ENCODE data around the gene BBS9. TPM values are rescaled to one million over a fixed set of nuclear protein-coding genes. Genes with fewer than 3 reads are reported as not detected.
"Not testable (repeated sequence)": the region's sequence is repeated elsewhere in the genome, so short reads cannot be mapped to it uniquely, and the experiment has no call there.

The BBS9 gene
- total and polyA plus RNA-seq, 2 of the 4 experiments (the other 2 are of a cell fraction) = 7.9 to 9.5 TPM

DNA sequence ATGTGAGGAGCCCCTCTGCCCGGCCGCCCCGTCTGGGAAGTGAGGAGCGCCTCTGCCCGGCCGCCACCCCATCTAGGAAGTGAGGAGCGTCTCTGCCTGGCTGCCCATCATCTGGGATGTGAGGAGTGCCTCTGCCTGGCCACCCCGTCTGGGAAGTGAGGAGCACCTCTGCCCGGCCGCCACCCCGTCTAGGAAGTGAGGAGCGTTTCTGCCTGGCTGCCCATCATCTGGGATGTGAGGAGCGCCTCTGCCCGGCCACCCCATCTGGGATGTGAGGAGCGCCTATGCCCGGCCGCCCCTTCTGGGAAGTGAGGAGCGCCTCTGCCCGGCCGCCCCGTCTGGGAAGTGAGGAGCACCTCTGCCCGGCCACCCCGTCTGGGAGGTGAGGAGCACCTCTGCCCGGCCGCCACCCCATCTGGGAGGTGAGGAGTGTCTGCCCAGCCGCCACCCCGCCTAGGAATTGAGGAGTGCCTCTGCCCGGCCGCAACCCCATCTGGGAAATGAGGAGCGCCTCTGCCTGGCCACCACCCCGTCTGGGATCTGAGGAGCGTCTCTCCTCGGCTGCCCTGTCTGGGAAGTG, 174.7 kb downstream of the BBS9 start:
- H2AFZ ChIP-seq (replicated peaks; ENCODE audit: low read length, poor library complexity); H4K20me1 ChIP-seq (ENCODE audit: insufficient read depth, low read length); H4K91ac ChIP-seq (ENCODE audit: insufficient read depth, low read depth, low read length); H2AK5ac ChIP-seq (ENCODE audit: low read depth, low read length); H3K4ac ChIP-seq (ENCODE audit: low read depth, low read length); H2BK15ac ChIP-seq (ENCODE audit: low read depth, low read length); H3K56ac ChIP-seq (ENCODE audit: extremely low read depth, insufficient read depth, low read length); DNase-seq; H3K18ac ChIP-seq (ENCODE audit: low read depth, low read length); H3K9me3 ChIP-seq (ENCODE audit: control insufficient read depth, insufficient read depth, low read length); H2BK20ac ChIP-seq (ENCODE audit: low read depth, low read length); H2AK9ac ChIP-seq (replicated peaks; ENCODE audit: low read depth, low read length, poor library complexity); H3K4me3 ChIP-seq (ENCODE audit: insufficient read depth, low read depth, low read length); ATAC-seq (ENCODE audit: low read depth); POLR2A ChIA-PET (ENCODE audit: unreplicated experiment); H3K9me1 ChIP-seq (ENCODE audit: insufficient read depth, low read length); H3K4me2 ChIP-seq (ENCODE audit: low read depth, low read length); BruUV-seq (replicated peaks); H3K23ac ChIP-seq (ENCODE audit: low read depth, low read length); H4K8ac ChIP-seq (ENCODE audit: low read depth in 2 of 2, low read length in 2 of 2); H3K79me1 ChIP-seq (ENCODE audit: low read depth in 1 of 2, low read length in 2 of 2); dilution Hi-C loops (cut with HindIII; ENCODE audit: low sequenced_read_pairs, unreplicated experiment); in situ Hi-C loops (cut with MboI; ENCODE audit: low sequenced_read_pairs); H3K9ac ChIP-seq (ENCODE audit: low read depth, low read length); H2BK5ac ChIP-seq (ENCODE audit: low read depth, low read length, poor library complexity, severe bottlenecking); CTCF ChIA-PET; H4K5ac ChIP-seq (ENCODE audit: low read depth, low read length); H3K36me3 ChIP-seq (ENCODE audit: control insufficient read depth, insufficient read depth, low read length); intact Hi-C loops (cut with micrococcal nuclease); H3K27me3 ChIP-seq (ENCODE audit: control insufficient read depth, insufficient read depth, low read length); H3K14ac ChIP-seq (replicated peaks; ENCODE audit: low read depth, low read length); H3K4me1 ChIP-seq (ENCODE audit: control insufficient read depth, insufficient read depth, low read length); H3K27ac ChIP-seq (ENCODE audit: insufficient read depth, low read length); H2BK120ac ChIP-seq (ENCODE audit: low read depth, low read length): not testable (repeated sequence)
- 92% methylated on average over 16 of the region's 33 CpGs; no CpG with 5 or more reads in 1 of the 2 experiments for WGBS, 2 experiments (ENCODE audit: extremely low coverage in 2 of 2, insufficient read length in 1 of 2)
